Activated CD8-positive, alpha-beta memory T cell treated with anti-CD3 and anti-CD28 coated beads, Interleukin-2, amount 50 U/mL, for 1 hour (primary cell): Measurements from ENCODE around the gene PI4KB.
"Not testable (repeated sequence)": the region's sequence is repeated elsewhere in the genome, so short reads cannot be mapped to it uniquely, and the experiment has no call there.

Experiments used
- DNase-seq: peaks from one replicate; pipeline ENCODE4 v3.0.0-alpha.2; 2020; ENCODE audit errors: extremely low read depth

The PI4KB gene

GRCh38 chr1:151327223-151327902 lies at the start of gene PI4KB:
Gene PI4KB, minus strand, starts transcription at chr1:151327416. Its CDS starts 10,935 bp downstream, at chr1:151316481.
- DNase-seq, result peak; percentile 79

GRCh38 chr1:151373196-151373595 lies 46.0 kb upstream of the PI4KB start:
- no peak for DNase-seq

DNA sequence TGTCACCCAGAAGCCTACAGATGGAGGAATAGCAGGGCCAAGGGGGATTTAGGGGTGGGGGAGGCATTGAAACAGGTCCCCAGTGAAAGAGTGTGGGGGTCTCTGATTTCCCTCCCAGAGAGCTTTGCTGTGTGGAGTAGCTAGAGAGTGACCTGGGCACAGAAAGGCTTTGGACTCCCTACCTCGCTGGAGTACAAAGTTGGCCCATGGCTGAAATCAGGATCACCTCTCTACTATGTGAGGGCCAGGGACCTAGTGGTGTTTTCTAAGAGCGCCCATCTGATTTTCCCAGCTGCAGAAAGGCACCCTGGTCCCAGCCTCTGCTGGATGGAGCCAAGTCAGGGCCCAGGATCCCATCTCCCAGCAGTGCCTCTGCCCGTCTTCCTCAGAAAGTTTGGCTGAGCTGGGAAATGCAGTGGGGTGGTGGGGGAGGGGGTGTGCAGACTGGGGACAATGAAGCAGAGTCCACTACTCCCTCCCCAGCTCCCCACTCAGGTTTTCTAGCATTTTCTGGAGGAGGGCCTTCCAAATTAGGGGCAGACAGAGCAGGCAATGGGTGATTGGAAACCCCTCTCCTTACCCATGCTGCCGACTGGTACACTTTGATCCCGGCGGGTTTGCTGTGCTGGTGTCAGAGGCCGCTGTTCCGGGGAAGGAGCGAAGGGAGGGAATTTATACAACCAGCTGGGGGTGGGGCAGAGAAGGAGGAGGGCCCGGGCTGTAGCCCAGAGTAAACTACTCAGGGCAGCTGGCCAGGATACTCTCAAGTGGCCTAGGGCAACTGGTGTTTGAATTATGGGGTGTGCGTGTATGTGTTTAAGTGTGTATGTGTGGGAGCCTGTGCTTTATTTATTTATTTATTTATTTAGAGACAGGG lies 45.1 kb upstream of the PI4KB start, which contains the start of gene SELENBP1:
Gene SELENBP1 (minus strand): TSS at position 648 of the 877 bp plus-strand sequence. CDS start 64 bp downstream, at position 584.
- DNase-seq, result no peak

- DNase-seq, result no peak
Observed at GRCh38 chr1:151371370-151372057, 44.3 kb upstream of the PI4KB start.

- DNase-seq, result no peak
Observed at GRCh38 chr1:151370211-151370911, 43.1 kb upstream of the PI4KB start.

GRCh38 chr1:151369621-151370048 lies 42.4 kb upstream of the PI4KB start:
- DNase-seq, result no peak

DNA sequence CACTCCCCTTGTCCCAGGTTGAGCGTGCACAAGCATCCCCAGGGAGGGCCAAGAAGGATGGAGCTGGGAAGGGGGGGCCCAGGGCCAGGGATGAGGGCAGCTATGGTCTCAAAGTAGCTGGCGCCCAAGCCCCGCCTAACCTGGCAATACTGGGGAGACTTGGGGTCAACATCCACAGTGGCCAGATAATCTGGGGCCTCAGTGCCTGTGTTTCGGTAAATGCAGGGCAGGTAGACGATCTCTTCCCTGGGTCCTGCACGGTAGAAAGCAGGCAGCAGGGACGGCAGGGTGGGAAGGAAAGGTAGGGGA lies 42.0 kb upstream of the PI4KB start:
- no peak for DNase-seq

DNA sequence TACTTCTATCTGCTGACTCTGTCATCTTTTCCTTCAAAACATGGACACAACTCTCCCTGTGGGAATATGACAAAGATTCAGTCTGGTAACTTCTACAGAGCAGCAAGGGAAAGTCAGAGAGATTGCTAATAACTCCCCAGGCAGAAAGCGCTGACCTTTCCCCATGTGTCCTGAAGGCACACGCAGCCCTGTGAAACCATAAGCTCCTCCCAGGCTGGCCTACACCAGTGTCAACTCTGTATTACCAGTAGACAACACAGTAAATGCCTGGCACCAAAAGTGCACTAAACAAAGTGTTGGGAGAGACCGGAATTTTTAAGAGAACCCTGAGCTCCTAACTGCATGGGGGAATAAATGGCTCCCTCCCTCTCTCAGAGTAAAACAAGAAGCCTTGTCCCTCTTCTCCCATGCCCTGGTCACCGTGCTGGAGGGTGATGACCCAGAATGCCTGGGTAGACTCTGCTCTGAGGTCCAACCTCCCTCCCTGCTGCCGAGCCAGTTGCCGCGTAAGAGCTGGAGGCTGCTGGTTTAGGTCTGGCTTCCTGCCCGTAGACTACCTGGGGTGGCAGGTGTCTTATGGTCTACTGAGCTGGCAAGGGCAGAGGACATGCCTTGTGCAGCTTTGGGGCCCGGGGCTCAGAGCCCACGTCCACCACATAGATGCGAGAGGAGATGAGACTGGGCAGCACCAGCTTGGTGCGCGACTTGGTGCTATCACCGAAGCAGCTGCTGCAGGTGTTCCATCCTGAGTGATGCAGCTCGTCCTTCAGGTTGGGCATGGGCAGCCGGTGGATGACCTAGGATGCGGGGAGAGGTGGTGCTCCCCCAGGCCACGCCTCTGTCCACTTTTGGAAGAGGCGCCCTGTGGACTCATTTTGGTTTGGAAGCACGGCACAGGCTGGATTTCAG lies 41.4 kb upstream of the PI4KB start:
- no peak for DNase-seq

DNA sequence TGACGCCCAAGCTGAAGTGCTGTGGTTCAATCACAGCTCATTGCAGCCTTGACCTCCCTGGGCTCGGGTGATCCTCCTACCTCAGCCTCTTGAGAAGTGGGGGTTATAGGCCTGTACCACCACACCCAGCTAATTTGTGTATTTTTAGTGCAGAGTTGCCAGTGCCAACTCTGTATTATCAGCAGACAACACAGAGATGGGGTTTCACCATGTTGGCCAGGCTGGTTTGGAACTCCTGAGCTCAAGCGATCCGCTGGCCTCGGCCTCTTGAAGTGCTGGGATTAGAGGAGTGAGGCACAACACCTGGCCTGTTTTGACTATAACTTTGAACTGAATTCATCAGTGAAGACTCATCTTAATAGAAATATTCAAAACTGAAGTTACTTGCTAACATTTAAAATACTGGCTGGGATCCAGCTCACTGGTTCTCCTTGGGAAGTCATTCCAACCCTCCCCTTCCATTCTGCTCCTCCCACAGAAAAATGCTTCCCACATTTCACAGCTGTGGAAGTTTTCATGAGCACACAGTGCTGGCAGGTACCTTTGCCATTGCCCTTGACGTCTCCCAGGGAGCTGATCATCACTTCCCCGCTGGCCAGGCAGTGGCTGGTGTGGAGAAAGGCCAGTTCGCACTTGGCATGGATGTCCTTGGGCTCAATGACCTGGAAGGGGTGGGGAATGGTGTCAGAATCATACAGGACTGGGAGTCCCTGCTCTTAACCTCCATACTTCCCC lies 40.6 kb upstream of the PI4KB start:
- no peak for DNase-seq

DNA sequence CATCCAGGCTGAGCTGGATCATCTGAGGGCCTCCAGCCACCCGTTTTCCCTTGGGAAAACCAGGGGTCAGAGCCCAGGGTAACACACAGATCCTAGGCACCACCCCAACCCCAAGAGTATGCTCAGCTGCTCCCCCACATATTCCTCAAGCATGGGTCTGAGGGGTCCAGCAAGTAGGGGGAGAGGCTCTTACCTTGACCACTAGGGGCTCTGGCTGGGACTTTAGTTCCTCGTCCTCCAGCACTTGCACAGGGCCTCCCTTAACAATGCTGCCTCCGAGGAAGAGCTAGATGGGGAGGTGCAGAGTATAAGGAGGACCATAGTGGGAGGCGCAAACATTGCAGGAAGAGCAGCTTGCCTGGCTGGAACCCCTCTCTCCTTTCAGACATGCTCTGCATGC lies 37.8 kb upstream of the PI4KB start:
- DNase-seq, result no peak

- DNase-seq, result no peak
Observed at GRCh38 chr1:151362308-151363155, 35.3 kb upstream of the PI4KB start.

GRCh38 chr1:151361883-151362282 lies 34.7 kb upstream of the PI4KB start:
- DNase-seq, result no peak

GRCh38 chr1:151356696-151357095 lies 29.5 kb upstream of the PI4KB start:
- no peak for DNase-seq

DNA sequence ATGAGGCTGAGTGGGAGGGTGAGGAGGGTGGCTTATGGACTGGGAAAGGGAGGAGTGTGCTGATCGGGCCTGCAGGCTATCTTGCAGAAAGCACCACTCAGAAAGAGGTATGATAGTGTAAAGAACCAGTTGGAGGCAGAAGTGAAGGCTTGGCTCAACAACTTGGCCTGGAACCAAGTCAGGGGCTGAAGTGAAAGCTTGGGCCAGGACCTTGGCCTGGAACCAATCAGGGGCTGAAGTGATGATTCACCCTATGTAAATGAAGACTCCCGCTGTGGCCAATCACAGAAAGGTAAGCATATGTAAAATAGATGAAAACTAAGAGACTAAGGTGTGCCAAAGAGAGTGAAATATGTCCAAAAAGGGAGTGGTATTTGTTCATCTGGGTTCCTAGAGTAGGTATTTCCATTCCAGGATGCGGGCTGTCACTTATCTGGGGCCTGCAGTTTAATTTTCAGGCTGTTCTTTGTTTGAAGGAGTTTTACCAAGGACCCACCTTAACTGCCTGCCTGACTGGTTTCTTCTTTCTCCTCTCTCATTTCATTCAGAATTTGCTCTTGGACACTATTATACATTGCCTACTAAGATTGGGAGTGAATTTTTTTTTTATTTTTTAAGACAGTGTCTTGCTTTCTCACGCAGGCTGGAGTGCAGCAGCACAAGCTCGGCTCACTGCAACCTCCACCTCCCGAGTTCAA lies 25.0 kb upstream of the PI4KB start:
- DNase-seq, result no peak

DNA sequence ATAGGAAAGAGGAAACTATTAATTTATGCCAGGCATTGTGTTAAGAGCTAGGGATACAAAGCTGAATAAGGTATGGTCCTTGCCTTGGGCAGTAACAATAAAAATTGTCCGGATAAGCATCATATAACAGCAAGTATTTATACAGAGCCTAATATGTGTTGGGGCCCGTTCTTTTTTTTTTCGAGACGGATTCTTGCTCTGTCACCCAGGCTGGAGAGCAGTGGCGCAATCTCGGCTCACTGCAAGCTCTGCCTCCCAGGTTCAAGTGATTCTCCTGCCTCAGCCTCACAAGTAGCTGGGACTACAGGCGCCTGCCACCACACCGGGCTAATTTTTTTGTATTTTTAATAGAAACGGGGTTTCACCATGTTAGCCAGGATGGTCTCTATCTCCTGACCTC lies 23.1 kb upstream of the PI4KB start:
- DNase-seq, result not testable (repeated sequence)

- no peak for DNase-seq
Observed at GRCh38 chr1:151347523-151348246, 20.5 kb upstream of the PI4KB start.

DNA sequence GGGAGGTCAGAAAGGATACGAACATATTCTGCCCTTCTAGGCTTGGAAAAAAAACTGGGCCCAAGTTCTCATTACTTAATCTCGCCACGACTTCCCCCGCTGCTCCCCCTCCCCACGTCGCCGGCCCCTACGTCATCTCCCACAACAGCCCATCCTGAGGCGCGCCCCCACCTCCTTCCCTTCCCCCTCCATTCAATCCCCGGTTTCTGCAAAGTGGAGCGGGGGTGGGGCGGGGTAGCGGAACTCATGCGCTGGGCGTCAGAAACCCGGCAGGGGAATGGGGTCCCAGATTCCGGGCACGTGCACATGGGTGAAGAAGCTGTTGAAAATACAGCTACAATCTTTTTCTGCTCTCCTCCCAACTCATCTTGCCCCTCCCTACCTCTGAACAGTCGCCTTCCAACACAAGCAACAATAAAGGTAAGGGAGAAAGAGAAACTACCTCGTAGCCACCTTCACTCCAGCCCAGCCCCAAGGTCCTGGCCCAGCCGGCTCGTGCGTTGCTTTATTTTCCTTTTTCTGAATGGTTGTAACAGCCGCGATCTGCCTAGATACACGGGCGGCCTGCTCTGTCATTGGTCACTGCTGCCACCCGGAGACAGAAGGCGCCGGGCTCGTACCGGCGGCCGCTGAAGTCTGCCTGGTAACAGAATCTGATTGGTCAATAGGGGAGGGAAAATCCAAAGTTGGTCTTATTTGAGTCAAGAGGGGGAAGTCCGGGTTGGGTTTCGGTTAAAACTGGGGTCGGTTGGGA lies 19.7 kb upstream of the PI4KB start, which contains the start of gene RFX5:
Gene RFX5 (minus strand): TSS at position 484 of the 754 bp plus-strand sequence. CDS start 932 bp downstream, outside the sequence.
- DNase-seq, result peak; percentile 78
